OCI-LY1 (cell line): Measurements from ENCODE around the gene ALG3.

ENCODE experiments used
- H2AFZ ChIP-seq: fragments of 200-600 bp; sonication (generic), shearing (Covaris generic); 2 replicates; pipeline ENCODE4 v1.6.0; 2014; ENCODE audit warnings: antibody characterized with exemption, mild to moderate bottlenecking, low read length
- H3F3A ChIP-seq: fragments of 200-600 bp; sonication (generic), shearing (Covaris generic); 2 replicates; pipeline ENCODE4 v1.6.0; 2014; ENCODE audit warnings: mild to moderate bottlenecking, antibody characterized with exemption, low read length, moderate library complexity; ENCODE audit not compliant: insufficient read depth
- H3K27ac ChIP-seq: fragments of 200-600 bp; sonication (generic); 2 replicates; pipeline ENCODE4 v1.5.1; 2014; ENCODE audit warnings: low read length, mixed run types, mild to moderate bottlenecking, low read depth; ENCODE audit not compliant: poor library complexity, severe bottlenecking
- H3K27me3 ChIP-seq: fragments of 200-600 bp; sonication (generic); 2 replicates; pipeline ENCODE4 v1.6.0; 2014; ENCODE audit warnings: antibody characterized with exemption, mild to moderate bottlenecking, low read length, moderate library complexity; ENCODE audit not compliant: insufficient read depth
- H3K36me3 ChIP-seq: fragments of 200-600 bp; sonication (generic); 2 replicates; pipeline ENCODE4 v1.6.1; 2014; ENCODE audit warnings: mild to moderate bottlenecking, antibody characterized with exemption, low read length, moderate library complexity, mixed read lengths; ENCODE audit not compliant: insufficient read depth
- H3K4me1 ChIP-seq: fragments of 200-600 bp; sonication (generic); 2 replicates; pipeline ENCODE4 v1.5.1; 2014; ENCODE audit warnings: mild to moderate bottlenecking, low read length, moderate library complexity; ENCODE audit not compliant: insufficient read depth, severe bottlenecking
- H3K4me2 ChIP-seq: fragments of 200-600 bp; sonication (generic), shearing (Covaris generic); 2 replicates; pipeline ENCODE4 v1.6.1; 2014; ENCODE audit warnings: low read length
- H3K4me3 ChIP-seq: fragments of 200-600 bp; sonication (generic); 2 replicates; pipeline ENCODE4 v1.5.1; 2014; ENCODE audit warnings: low read length, low read depth, mild to moderate bottlenecking, mixed read lengths; ENCODE audit not compliant: poor library complexity, severe bottlenecking
- H3K79me2 ChIP-seq: fragments of 200-600 bp; shearing (Covaris generic); 2 replicates; pipeline ENCODE4 v1.6.1; 2016; ENCODE audit warnings: mixed run types, low read length, mixed read lengths; ENCODE audit not compliant: insufficient read depth
- H3K9ac ChIP-seq: fragments of 200-600 bp; sonication (generic), shearing (Covaris generic); 2 replicates; pipeline ENCODE4 v1.6.1; 2014; ENCODE audit warnings: mild to moderate bottlenecking, low read length, mixed read lengths
- H3K9me2 ChIP-seq: fragments of 200-600 bp; sonication (generic), shearing (Covaris generic); 2 replicates; pipeline ENCODE4 v1.6.1; 2014; ENCODE audit warnings: low read depth, mild to moderate bottlenecking, low read length, mixed read lengths
- H3K9me3 ChIP-seq: fragments of 200-600 bp; shearing (Covaris generic); 2 replicates; pipeline ENCODE4 v1.6.1; 2014; ENCODE audit warnings: low read length, mixed read lengths
- H4K20me1 ChIP-seq: fragments of 200-600 bp; sonication (generic), shearing (Covaris generic); 2 replicates; pipeline ENCODE4 v1.6.0; 2016; ENCODE audit warnings: mild to moderate bottlenecking, low read length; ENCODE audit not compliant: insufficient read depth
- CTCF ChIP-seq: fragments of 200-600 bp; sonication (generic), shearing (Covaris generic); IDR thresholded peaks from 2 replicates; pipeline ENCODE4 v1.5.1; 2017; ENCODE audit warnings: mild to moderate bottlenecking, antibody characterized with exemption, low read length, moderate library complexity, mixed read lengths
- EZH2 ChIP-seq: fragments of 200-600 bp; sonication (generic), shearing (Covaris generic); IDR thresholded peaks from 2 replicates; pipeline ENCODE4 v1.8.0; 2017; ENCODE audit warnings: borderline replicate concordance, mixed run types, mild to moderate bottlenecking, antibody characterized with exemption, low read length, moderate library complexity, mixed read lengths

ALG3 gene

GRCh38 chr3:184257083-184257915 is 8.5 kb upstream of the ALG3 start:
- Histone ChIP-seq H3K4me3 (no peak overlapping the region), H3K27me3 (peaks cover 3% of the 10 kb centered on the region; the same call in 1 of the 2 replicates), H3K4me1 (peaks cover 12% of the 10 kb centered on the region), H3K9ac (no peak overlapping the region), H3K9me2 (no peaks in the 10 kb centered on the region), H4K20me1 (no peaks in the 10 kb centered on the region), H3K4me2 (no peak overlapping the region), H3K36me3 (no peaks in the 10 kb centered on the region; the same call in 1 of the 2 replicates), H2AFZ (no peak overlapping the region), H3K9me3 (no peaks in the 10 kb centered on the region), H3K27ac (no peak overlapping the region), H3K79me2 (no peaks in the 10 kb centered on the region), H3F3A (no peaks in the 10 kb centered on the region)
- TF ChIP-seq EZH2 (no peak), CTCF (no peak)

- Histone ChIP-seq H3K9ac (no peak overlapping the region), H3K27ac (no peak overlapping the region), H3K4me1 (peaks cover 5% of the 10 kb centered on the region), H4K20me1 (no peaks in the 10 kb centered on the region), H3F3A (no peaks in the 10 kb centered on the region), H2AFZ (no peak overlapping the region), H3K4me3 (no peak overlapping the region), H3K36me3 (no peaks in the 10 kb centered on the region; the same call in 1 of the 2 replicates), H3K27me3 (no peaks in the 10 kb centered on the region), H3K9me2 (no peaks in the 10 kb centered on the region), H3K4me2 (no peak overlapping the region), H3K9me3 (no peaks in the 10 kb centered on the region), H3K79me2 (no peaks in the 10 kb centered on the region)
- TF ChIP-seq CTCF (no peak), EZH2 (no peak)
Measured at GRCh38 chr3:184255291-184256039, 6.7 kb upstream of the ALG3 start.

- Histone ChIP-seq H3K9me2 (no peaks in the 10 kb centered on the region), H3K36me3 (peaks cover 8% of the 10 kb centered on the region), H3K9me3 (no peaks in the 10 kb centered on the region), H3K4me2 (peak overlapping the region; percentile 99), H3K27ac (peak overlapping the region; percentile 62), H3F3A (no peaks in the 10 kb centered on the region), H3K4me3 (peak overlapping the region; percentile 76), H3K4me1 (peaks cover 14% of the 10 kb centered on the region), H3K9ac (peak overlapping the region; percentile 82), H3K27me3 (no peaks in the 10 kb centered on the region), H2AFZ (peak overlapping the region; percentile 64), H4K20me1 (no peaks in the 10 kb centered on the region), H3K79me2 (peaks cover 10% of the 10 kb centered on the region)
- no peak for TF ChIP-seq EZH2
- peak; percentile 98 for TF ChIP-seq CTCF
Measured at GRCh38 chr3:184250167-184250828, 1.5 kb upstream of the ALG3 start.
